KG1 (cell line): ENCODE data around the gene PSMB8.

Source experiments
- DNase-seq: peaks from one replicate; lab custom pipeline; 2025; lab: John Stamatoyannopoulos, UW

The PSMB8 gene

GRCh38 chr6:32792901-32793435, 50.9 kb downstream of the PSMB8 start:
- DNase-seq: no peak
